H1 (cell line): Measurements from ENCODE around the gene KCNQ1OT1. TPM values are rescaled to one million over a fixed set of nuclear protein-coding genes. Genes with fewer than 3 reads are reported as not detected.

Source experiments
- CTCF ChIA-PET: fragments of 300-600 bp; sonication (Branson Sonifier 250); formaldehyde crosslinking; loops from one replicate; lab custom pipeline; 2021; ENCODE audit not compliant: partially characterized antibody; lab: Charles Lee
- POLR2A ChIA-PET: fragments of 300-600 bp; sonication (Branson Sonifier 250); formaldehyde crosslinking; loops from one replicate; lab custom pipeline; 2021; ENCODE audit warnings: inconsistent platforms; ENCODE audit not compliant: partially characterized antibody; lab: Charles Lee
- DNase-seq, 2 experiments: peaks; one replicate each; pipeline versions ENCODE4 v3.0.0 to v3.0.0-alpha.2; 2010 to 2022; ENCODE audit warnings: low spot score in 2 of 2, low read depth in 1 of 2, mixed read lengths in 1 of 2
- FAIRE-seq: peaks from 2 replicates; lab custom pipeline; 2011; peaks lifted over from hg19 to GRCh38; lab: Jason Lieb, UNC
- H2AFZ ChIP-seq: 2 replicates; pipeline ENCODE4 v1.8.1; 2012; ENCODE audit warnings: low read length, inconsistent platforms
- H2AK5ac ChIP-seq: 2 replicates; pipeline ENCODE4 v1.6.1; 2013; ENCODE audit warnings: low read depth, low read length
- H2BK120ac ChIP-seq: replicated peaks from 2 replicates; pipeline ENCODE3; 2013; ENCODE audit warnings: low read depth, low read length, inconsistent platforms
- H2BK12ac ChIP-seq: 2 replicates; pipeline ENCODE4 v1.6.1; 2013; ENCODE audit warnings: low read depth, low read length
- H2BK15ac ChIP-seq: 2 replicates; pipeline ENCODE4 v1.6.1; 2013; ENCODE audit warnings: low read length
- H2BK20ac ChIP-seq: 2 replicates; pipeline ENCODE4 v1.6.1; 2013; ENCODE audit warnings: low read length
- H2BK5ac ChIP-seq: 2 replicates; pipeline ENCODE4 v1.6.1; 2013; ENCODE audit warnings: low read depth, low read length
- H3K14ac ChIP-seq: 2 replicates; pipeline ENCODE4 v1.6.1; 2013; ENCODE audit warnings: inconsistent platforms; ENCODE audit not compliant: insufficient read length
- H3K18ac ChIP-seq: 2 replicates; pipeline ENCODE4 v1.6.1; 2013; ENCODE audit warnings: low read length; ENCODE audit errors: extremely low read depth
- H3K23ac ChIP-seq: 2 replicates; pipeline ENCODE4 v1.6.1; 2013; ENCODE audit warnings: inconsistent platforms; ENCODE audit not compliant: insufficient read length
- H3K23me2 ChIP-seq: 2 replicates; pipeline ENCODE4 v1.6.1; 2013; ENCODE audit warnings: low read depth, low read length
- H3K27ac ChIP-seq: 2 replicates; pipeline ENCODE4 v1.6.1; 2011; ENCODE audit warnings: low read depth, low read length, inconsistent platforms
- H3K27me3 ChIP-seq, 4 experiments: replicated peaks in 1 of 4; 1 replicate in 1 of 4; 2 replicates in 3 of 4; pipeline versions ENCODE4 v1.6.1 to v1.8.1; 2011 to 2013; ENCODE audit warnings: low read length in 3 of 4, mild to moderate bottlenecking in 3 of 4, inconsistent platforms in 2 of 4, mixed read lengths in 2 of 4, moderate library complexity in 1 of 4; ENCODE audit not compliant: control insufficient read depth in 3 of 4, insufficient read depth in 3 of 4; ENCODE audit errors: extremely low read depth in 1 of 4
- H3K36me3 ChIP-seq, 4 experiments: 2 replicates each; pipeline versions ENCODE4 v1.6.1 to v1.8.1; 2011 to 2013; ENCODE audit warnings: mild to moderate bottlenecking in 4 of 4, low read length in 3 of 4, moderate library complexity in 2 of 4, control low read depth in 1 of 4, inconsistent platforms in 1 of 4; ENCODE audit not compliant: insufficient read depth in 4 of 4, control insufficient read depth in 2 of 4
- H3K4ac ChIP-seq: replicated peaks from 2 replicates; pipeline ENCODE3; 2013; ENCODE audit warnings: low read length, low read depth, mixed read lengths, inconsistent platforms; ENCODE audit not compliant: insufficient read length
- H3K4me1 ChIP-seq, 4 experiments: replicated peaks in 1 of 4; 1 replicate in 1 of 4; 2 replicates in 3 of 4; pipeline versions ENCODE4 v1.6.1 to v1.8.1; 2011 to 2013; ENCODE audit warnings: low read length in 3 of 4, inconsistent platforms in 2 of 4, mixed read lengths in 1 of 4; ENCODE audit not compliant: insufficient read depth in 4 of 4, control insufficient read depth in 3 of 4
- H3K4me2 ChIP-seq, 2 experiments: 2 replicates each; pipeline versions ENCODE4 v1.6.1 to v1.8.1; 2011 to 2013; ENCODE audit warnings: low read depth in 2 of 2, low read length in 2 of 2, control low read depth in 1 of 2, inconsistent platforms in 1 of 2, mild to moderate bottlenecking in 1 of 2; ENCODE audit not compliant: insufficient read depth in 1 of 2
- H3K4me3 ChIP-seq, 4 experiments: fragments of 200-600, 300-600 bp in 1 of 4; sonication (generic), shearing (Covaris generic), sonication (Bioruptor Twin) in 1 of 4; 2 replicates each; pipeline versions ENCODE4 v1.5.1 to v1.8.1; 2011 to 2016; ENCODE audit warnings: low read length in 4 of 4, low read depth in 3 of 4, control low read depth in 2 of 4, inconsistent platforms in 2 of 4, mild to moderate bottlenecking in 2 of 4, mixed read lengths in 1 of 4, moderate library complexity in 1 of 4; ENCODE audit not compliant: insufficient read depth in 2 of 4; ENCODE audit errors: extremely low read depth in 1 of 4
- H3K56ac ChIP-seq: replicated peaks from 2 replicates; pipeline ENCODE3; 2013; ENCODE audit warnings: low read depth, mild to moderate bottlenecking, mixed read lengths, low read length, inconsistent platforms; ENCODE audit not compliant: insufficient read length
- H3K79me1 ChIP-seq: 2 replicates; pipeline ENCODE4 v1.6.1; 2013; ENCODE audit warnings: low read depth, low read length, control low read depth
- H3K79me2 ChIP-seq, 2 experiments: 2 replicates each; pipeline versions ENCODE4 v1.6.1 to v1.8.1; 2012 to 2013; ENCODE audit warnings: low read length in 2 of 2, mild to moderate bottlenecking in 2 of 2, inconsistent platforms in 1 of 2; ENCODE audit not compliant: insufficient read depth in 2 of 2, control insufficient read depth in 1 of 2
- H3K9ac ChIP-seq, 4 experiments: replicated peaks in 1 of 4; 1 replicate in 1 of 4; 2 replicates in 3 of 4; pipeline versions ENCODE4 v1.6.1 to v1.8.1; 2011 to 2013; ENCODE audit warnings: low read depth in 3 of 4, low read length in 3 of 4, control low read depth in 2 of 4, mild to moderate bottlenecking in 2 of 4, moderate library complexity in 2 of 4, inconsistent platforms in 1 of 4; ENCODE audit errors: extremely low read depth in 1 of 4
- H3K9me3 ChIP-seq, 2 experiments: 2 replicates each; pipeline versions ENCODE4 v1.6.1 to v1.8.1; 2012 to 2013; ENCODE audit warnings: mild to moderate bottlenecking in 2 of 2, moderate library complexity in 2 of 2, control low read depth in 1 of 2, inconsistent platforms in 1 of 2, low read depth in 1 of 2, low read length in 1 of 2, mixed read lengths in 1 of 2; ENCODE audit not compliant: insufficient read depth in 2 of 2
- H4K20me1 ChIP-seq, 2 experiments: replicated peaks in 1 of 2; 2 replicates each; pipeline versions ENCODE3 to v1.8.1; 2011 to 2013; ENCODE audit warnings: inconsistent platforms in 2 of 2, low read length in 2 of 2, mild to moderate bottlenecking in 1 of 2; ENCODE audit not compliant: insufficient read depth in 2 of 2, control insufficient read depth in 1 of 2
- H4K5ac ChIP-seq: 2 replicates; pipeline ENCODE4 v1.6.1; 2013; ENCODE audit warnings: low read length, low read depth, mixed read lengths, inconsistent platforms; ENCODE audit not compliant: insufficient read length
- H4K8ac ChIP-seq: 2 replicates; pipeline ENCODE4 v1.8.0; 2013; ENCODE audit warnings: mild to moderate bottlenecking, moderate library complexity, low read length, inconsistent platforms; ENCODE audit not compliant: insufficient read depth; ENCODE audit errors: extremely low read depth
- H4K91ac ChIP-seq: replicated peaks from 2 replicates; pipeline ENCODE3; 2013; ENCODE audit warnings: low read length, mixed read lengths, inconsistent platforms; ENCODE audit not compliant: insufficient read length
- BCL11A ChIP-seq, 2 experiments: IDR thresholded peaks; one replicate each; pipeline ENCODE4 v1.6.1; 2011; ENCODE audit warnings: low read depth in 2 of 2, low read length in 2 of 2, mild to moderate bottlenecking in 2 of 2
- CBX8 ChIP-seq: fragments of 300-800, 300-1000 bp; sonication (generic); IDR thresholded peaks from 2 replicates; pipeline ENCODE4 v1.7.1; 2016; ENCODE audit warnings: low read depth, low read length, borderline replicate concordance
- CREB1 ChIP-seq: IDR thresholded peaks from 2 replicates; pipeline ENCODE4 v1.6.1; 2012; ENCODE audit warnings: inconsistent platforms
- KDM1A ChIP-seq: fragments of 200-600, 300-600 bp; sonication (generic); IDR thresholded peaks from 2 replicates; pipeline ENCODE4 v1.7.1; 2016; ENCODE audit warnings: mild to moderate bottlenecking, low read length, borderline replicate concordance
- NANOG ChIP-seq: IDR thresholded peaks from 2 replicates; pipeline ENCODE4 v1.6.1; 2011; ENCODE audit warnings: low read length, low read depth, mild to moderate bottlenecking, inconsistent platforms; ENCODE audit not compliant: insufficient read depth, poor library complexity, severe bottlenecking
- RFX5 ChIP-seq: IDR thresholded peaks from 2 replicates; pipeline ENCODE4 v1.6.1; 2011; ENCODE audit warnings: low read depth, low read length, improper control_type of control experiment, borderline replicate concordance
- RNF2 ChIP-seq: fragments of 200-900, 300-1000 bp; sonication (generic); IDR thresholded peaks from 2 replicates; pipeline ENCODE4 v1.7.1; 2016; ENCODE audit warnings: borderline replicate concordance, low read depth, mild to moderate bottlenecking, antibody characterized with exemption, low read length; ENCODE audit not compliant: poor library complexity, severe bottlenecking; ENCODE audit errors: missing control alignments
- SRF ChIP-seq: IDR thresholded peaks from 2 replicates; pipeline ENCODE4 v1.6.1; 2011; ENCODE audit warnings: mild to moderate bottlenecking, low read depth, low read length, moderate library complexity
- TCF12 ChIP-seq: IDR thresholded peaks from 2 replicates; pipeline ENCODE4 v1.6.1; 2011; ENCODE audit warnings: low read depth, mild to moderate bottlenecking, low read length
- WGBS, 2 experiments: shearing (Covaris generic) in 1 of 2; methylation state at CpG; one replicate each; pipeline versions ENCODE4 v1.1.6 to v1.1.7; 2013 to 2015; ENCODE audit warnings: low lambda C conversion rate in 2 of 2, mixed read lengths in 2 of 2, inconsistent platforms in 1 of 2, low coverage in 1 of 2, missing lambda C conversion rate in 1 of 2; ENCODE audit not compliant: insufficient replicate concordance in 2 of 2, insufficient coverage in 1 of 2, insufficient read length in 1 of 2; ENCODE audit errors: extremely low coverage in 1 of 2, missing lambda C conversion rate in 1 of 2; 5-methylcytosine and 5-hydroxymethylcytosine counted together
- polyA plus RNA-seq, 7 experiments: library from polyadenylated mRNA; depleted of rRNA in 3 of 7; stranded (reverse) in 5 of 7; unstranded in 2 of 7; fragments of >200 nt in 5 of 7; fragments of 200-250 nt in 2 of 7; gene quantifications; 1 replicate in 5 of 7; 2 replicates in 1 of 7; 4 replicates in 1 of 7; pipeline versions ENCODE4 v1.2.1 to v1.2.3, GENCODE V29; 2011 to 2013; ENCODE audit warnings: missing spikeins in 2 of 7, mixed read lengths in 2 of 7
- total RNA-seq: library from RNA; stranded (reverse); fragmentation: NEBNext Ultra II Directional; extraction: Animal tissue kit (Norgen Biotek cat#: 25700); gene quantifications from 2 replicates; pipeline ENCODE4 v1.2.1, GENCODE V29; 2021
- TF ChIP-seq, protein P1 (sequence below), 3 experiments: IDR thresholded peaks; 1 replicate in 2 of 3; 2 replicates in 1 of 3; pipeline versions ENCODE4 v1.5.1 to v1.6.1; 2011; ENCODE audit warnings: low read length in 3 of 3, mild to moderate bottlenecking in 3 of 3, inconsistent platforms in 2 of 3, low read depth in 1 of 3, moderate library complexity in 1 of 3; ENCODE audit not compliant: insufficient read depth in 1 of 3; ENCODE audit errors: control extremely low read depth in 1 of 3

The KCNQ1OT1 gene
- total and polyA plus RNA-seq, 2 of the 8 experiments (the other 6 are each of a cell fraction or from before 2014, with no cell fraction given) = 0.21 to 1.2 TPM

DNA sequence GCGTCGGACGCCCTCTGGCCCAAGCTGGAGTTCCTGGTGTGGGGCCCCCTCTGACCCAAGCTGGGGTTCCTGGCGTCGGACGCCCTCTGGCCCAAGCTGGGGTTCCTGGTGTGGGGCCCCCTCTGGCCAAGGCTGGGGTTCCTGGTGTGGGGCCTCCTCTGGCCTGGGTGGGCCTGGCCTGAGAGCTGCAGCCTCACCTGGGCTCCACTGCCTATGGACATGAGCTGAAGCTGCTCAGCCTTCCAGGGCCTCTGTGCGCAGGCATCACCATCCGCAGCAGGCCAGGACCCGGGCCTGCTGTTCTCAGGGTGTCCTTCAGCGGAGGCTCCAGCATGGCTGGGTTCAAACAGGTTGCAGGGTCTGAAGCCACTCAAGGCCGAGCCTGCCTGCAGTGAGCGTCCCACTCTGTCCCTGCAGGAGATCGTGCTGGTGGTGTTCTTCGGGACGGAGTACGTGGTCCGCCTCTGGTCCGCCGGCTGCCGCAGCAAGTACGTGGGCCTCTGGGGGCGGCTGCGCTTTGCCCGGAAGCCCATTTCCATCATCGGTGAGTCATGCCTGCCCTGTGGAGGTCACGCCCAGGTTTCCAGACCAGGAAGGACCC, 129.5 kb downstream of the KCNQ1OT1 start:
- H3K56ac ChIP-seq = no peak overlapping the region
- peaks cover 0 to 6% of the 10 kb centered on the region in 2 experiments; a peak in 1 of 4 replicates for H3K9me3 ChIP-seq
- H3K4me3 ChIP-seq = no peak overlapping the region
- no peak overlapping the region for H3K4me2 ChIP-seq
- no peaks in the 10 kb centered on the region for H3K36me3 ChIP-seq
- H3K23me2 ChIP-seq = no peaks in the 10 kb centered on the region
- no peak overlapping the region for H3K4ac ChIP-seq
- DNase-seq = no peak
- no peak overlapping the region; the same call in 1 of the 2 replicates for H4K8ac ChIP-seq
- ChIA-PET CTCF (interaction anchor here (0.6 to 7.6 kb wide), 4 partner anchors 9 to 320 kb away, joined by 3 to 51 read pairs (median 7); no protein-coding TSS in a partner anchor), POLR2A (no interaction called here)
- no peak for FAIRE-seq
- peaks cover 0 to 2% of the 10 kb centered on the region in 2 experiments for H4K20me1 ChIP-seq
- H2BK20ac ChIP-seq = no peak overlapping the region
- WGBS, 2 experiments = 97% methylated on average over 21 of the region's 26 CpGs; no CpG with 5 or more reads in 1 of the 2 experiments
- no peaks in the 10 kb centered on the region for H3K79me1 ChIP-seq
- H3K18ac ChIP-seq = no peak overlapping the region
- peaks cover 0 to 51% (median 30%) of the 10 kb centered on the region in 4 experiments; a peak in 6 of 7 replicates for H3K27me3 ChIP-seq
- no peaks in the 10 kb centered on the region; a peak in 1 of 7 replicates for H3K4me1 ChIP-seq
- no peak overlapping the region for H3K14ac ChIP-seq
- no peak overlapping the region for H2BK5ac ChIP-seq
- no peak overlapping the region for H4K5ac ChIP-seq
- no peak overlapping the region for H2BK15ac ChIP-seq
- H3K23ac ChIP-seq = no peak overlapping the region
- no peak overlapping the region for H3K9ac ChIP-seq
- no peak overlapping the region for H3K27ac ChIP-seq
- H3K79me2 ChIP-seq = no peaks in the 10 kb centered on the region
- H2AK5ac ChIP-seq = no peak overlapping the region
- H4K91ac ChIP-seq = no peak overlapping the region
- no peak overlapping the region for H2AFZ ChIP-seq
- H2BK120ac ChIP-seq = no peak overlapping the region
- H2BK12ac ChIP-seq = no peak overlapping the region
- TF ChIP-seq, protein P1, sequence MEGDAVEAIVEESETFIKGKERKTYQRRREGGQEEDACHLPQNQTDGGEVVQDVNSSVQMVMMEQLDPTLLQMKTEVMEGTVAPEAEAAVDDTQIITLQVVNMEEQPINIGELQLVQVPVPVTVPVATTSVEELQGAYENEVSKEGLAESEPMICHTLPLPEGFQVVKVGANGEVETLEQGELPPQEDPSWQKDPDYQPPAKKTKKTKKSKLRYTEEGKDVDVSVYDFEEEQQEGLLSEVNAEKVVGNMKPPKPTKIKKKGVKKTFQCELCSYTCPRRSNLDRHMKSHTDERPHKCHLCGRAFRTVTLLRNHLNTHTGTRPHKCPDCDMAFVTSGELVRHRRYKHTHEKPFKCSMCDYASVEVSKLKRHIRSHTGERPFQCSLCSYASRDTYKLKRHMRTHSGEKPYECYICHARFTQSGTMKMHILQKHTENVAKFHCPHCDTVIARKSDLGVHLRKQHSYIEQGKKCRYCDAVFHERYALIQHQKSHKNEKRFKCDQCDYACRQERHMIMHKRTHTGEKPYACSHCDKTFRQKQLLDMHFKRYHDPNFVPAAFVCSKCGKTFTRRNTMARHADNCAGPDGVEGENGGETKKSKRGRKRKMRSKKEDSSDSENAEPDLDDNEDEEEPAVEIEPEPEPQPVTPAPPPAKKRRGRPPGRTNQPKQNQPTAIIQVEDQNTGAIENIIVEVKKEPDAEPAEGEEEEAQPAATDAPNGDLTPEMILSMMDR (IDR thresholded peaks at IDR 0.05; ENCODE audit: control extremely low read depth in 1 of 3, insufficient read depth in 1 of 3, low read depth in 1 of 3, low read length in 3 of 3) = no peak
- TF ChIP-seq RNF2 (no peak), RFX5 (no peak), CBX8 (no peak), NANOG (no peak), KDM1A (no peak), TCF12 (no peak), BCL11A (IDR thresholded peaks at IDR 0.05; ENCODE audit: low read depth in 2 of 2, low read length in 2 of 2) (no peak), CREB1 (no peak), SRF (no peak)
